ENCODE results near the gene NFIX. TPM values are rescaled to one million over a fixed set of nuclear protein-coding genes. Genes with fewer than 3 reads are reported as not detected.

Gene NFIX
- total and polyA plus RNA-seq, 9 of the 15 experiments (the other 6 are each of a cell fraction or from before 2014, with no cell fraction given): 0.28 to 26.8 (median 5.4) TPM

GRCh38 chr19:12987190-12987589 lies 8.1 kb upstream of the NFIX start:
- DNase-seq (ENCODE audit: extremely low read depth in 1 of 4, low spot score in 3 of 4) (no peak), ATAC-seq (no peak), FAIRE-seq (no peak)
- in situ Hi-C loops (cut with MboI): loop anchor here (5.0 kb wide), 1 partner anchor 40 kb away; no protein-coding TSS in a partner anchor
- H3K27me3 ChIP-seq (ENCODE audit: control insufficient read depth in 2 of 2, insufficient read depth in 2 of 2, low read length in 2 of 2): no peaks in the 10 kb centered on the region; a peak in 1 of 5 replicates
- POLR2A ChIA-PET: no interaction called here
- WGBS (ENCODE audit: insufficient coverage, low coverage, missing lambda C conversion rate): 20% methylated on average over 3 of the region's 3 CpGs
- no peaks in the 10 kb centered on the region for H3K36me3 ChIP-seq (ENCODE audit: control insufficient read depth, insufficient read depth, low read length)
- no peak overlapping the region for H2AFZ ChIP-seq (ENCODE audit: low read depth, low read length)
- no peak overlapping the region for H3K9ac ChIP-seq (ENCODE audit: insufficient read depth in 1 of 2, low read depth in 2 of 2, low read length in 2 of 2)
- no peaks in the 10 kb centered on the region for H4K20me1 ChIP-seq (replicated peaks; ENCODE audit: control insufficient read depth, insufficient read depth, low read length)
- H3K9me3 ChIP-seq (replicated peaks; ENCODE audit: control insufficient read depth, insufficient read depth, low read depth, low read length): no peaks in the 10 kb centered on the region
- no peak overlapping the region for H3K4me3 ChIP-seq
- intact Hi-C loops (cut with micrococcal nuclease): no loop called here
- no peak overlapping the region for H3K4me2 ChIP-seq (ENCODE audit: insufficient read depth, low read length)
- BruUV-seq (replicated peaks): no TSS peak
- no peaks in the 10 kb centered on the region for H3K9me1 ChIP-seq (ENCODE audit: control insufficient read depth, insufficient read depth, low read length)
- peaks cover 19 to 57% of the 10 kb centered on the region in 2 experiments; a peak in 4 of 5 replicates for H3K4me1 ChIP-seq (replicated peaks in 1 of 2; ENCODE audit: control insufficient read depth in 2 of 2, insufficient read depth in 2 of 2, low read length in 2 of 2)
- H3K79me2 ChIP-seq (ENCODE audit: control insufficient read depth, insufficient read depth, low read length): no peaks in the 10 kb centered on the region
- no peak overlapping the region for H3K27ac ChIP-seq (ENCODE audit: extremely low read depth, low read depth, low read length)
- CTCF ChIA-PET (ENCODE audit: low intra/inter-chr PET ratio): no interaction called here
- TF ChIP-seq ZBTB17 (CRISPR knock-in tag; IDR thresholded peaks at IDR 0.05): no peak
- no peak for TF ChIP-seq COPS2 (conservative IDR thresholded peaks at IDR 0.05)
- TF ChIP-seq ZNF121 (CRISPR knock-in tag; conservative IDR thresholded peaks at IDR 0.05): no peak
- peak; percentile 43; the same call in 1 of the 2 replicates for TF ChIP-seq LARP7 (IDR thresholded peaks at IDR 0.05)
- TF ChIP-seq MYBL2 (IDR thresholded peaks at IDR 0.05; ENCODE audit: low read depth): no peak
- TF ChIP-seq MYBL2 (CRISPR knock-in tag; IDR thresholded peaks at IDR 0.05; ENCODE audit: borderline replicate concordance): no peak
- TF ChIP-seq GTF2A2 (tag; IDR thresholded peaks at IDR 0.05): no peak
- TF ChIP-seq CCNT2 (IDR thresholded peaks at IDR 0.05; ENCODE audit: borderline replicate concordance, extremely low read depth, insufficient read length, low read depth, low read length): no peak
- peak; percentile 36 for TF ChIP-seq ARID1B (IDR thresholded peaks at IDR 0.05)
- TF ChIP-seq, protein P1, sequence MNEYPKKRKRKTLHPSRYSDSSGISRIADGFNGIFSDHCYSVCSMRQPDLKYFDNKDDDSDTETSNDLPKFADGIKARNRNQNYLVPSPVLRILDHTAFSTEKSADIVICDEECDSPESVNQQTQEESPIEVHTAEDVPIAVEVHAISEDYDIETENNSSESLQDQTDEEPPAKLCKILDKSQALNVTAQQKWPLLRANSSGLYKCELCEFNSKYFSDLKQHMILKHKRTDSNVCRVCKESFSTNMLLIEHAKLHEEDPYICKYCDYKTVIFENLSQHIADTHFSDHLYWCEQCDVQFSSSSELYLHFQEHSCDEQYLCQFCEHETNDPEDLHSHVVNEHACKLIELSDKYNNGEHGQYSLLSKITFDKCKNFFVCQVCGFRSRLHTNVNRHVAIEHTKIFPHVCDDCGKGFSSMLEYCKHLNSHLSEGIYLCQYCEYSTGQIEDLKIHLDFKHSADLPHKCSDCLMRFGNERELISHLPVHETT (CRISPR knock-in tag; conservative IDR thresholded peaks at IDR 0.05 in 1 of 2, IDR thresholded peaks at IDR 0.05 in 1 of 2): no peak
- TF ChIP-seq, protein P2, sequence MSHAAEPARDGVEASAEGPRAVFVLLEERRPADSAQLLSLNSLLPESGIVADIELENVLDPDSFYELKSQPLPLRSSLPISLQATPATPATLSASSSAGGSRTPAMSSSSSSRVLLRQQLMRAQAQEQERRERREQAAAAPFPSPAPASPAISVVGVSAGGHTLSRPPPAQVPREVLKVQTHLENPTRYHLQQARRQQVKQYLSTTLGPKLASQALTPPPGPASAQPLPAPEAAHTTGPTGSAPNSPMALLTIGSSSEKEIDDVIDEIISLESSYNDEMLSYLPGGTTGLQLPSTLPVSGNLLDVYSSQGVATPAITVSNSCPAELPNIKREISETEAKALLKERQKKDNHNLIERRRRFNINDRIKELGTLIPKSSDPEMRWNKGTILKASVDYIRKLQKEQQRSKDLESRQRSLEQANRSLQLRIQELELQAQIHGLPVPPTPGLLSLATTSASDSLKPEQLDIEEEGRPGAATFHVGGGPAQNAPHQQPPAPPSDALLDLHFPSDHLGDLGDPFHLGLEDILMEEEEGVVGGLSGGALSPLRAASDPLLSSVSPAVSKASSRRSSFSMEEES (CRISPR knock-in tag; IDR thresholded peaks at IDR 0.05): no peak
- no peak for TF ChIP-seq CHD1 (IDR thresholded peaks at IDR 0.05; ENCODE audit: low read length)
- TF ChIP-seq TFAM (CRISPR knock-in tag; conservative IDR thresholded peaks at IDR 0.05): no peak
- no peak for TF ChIP-seq FOXM1 (IDR thresholded peaks at IDR 0.05; ENCODE audit: low read depth)
- TF ChIP-seq FOXM1 (CRISPR knock-in tag; IDR thresholded peaks at IDR 0.05; ENCODE audit: low read depth): no peak
- no peak for TF ChIP-seq KDM1A (IDR thresholded peaks at IDR 0.05)
- TF ChIP-seq MAFF (IDR thresholded peaks at IDR 0.05; ENCODE audit: low read length): no peak
- no peak for TF ChIP-seq ZNF354B (CRISPR knock-in tag; IDR thresholded peaks at IDR 0.05)
